ENCODE measurements around the gene BMAL1.

BMAL1 gene

GRCh38 chr11:13284776-13285588 is 7.4 kb downstream of the BMAL1 start:
- TF ChIP-seq CTCF (IDR thresholded peaks at IDR 0.05; ENCODE audit: insufficient read depth, missing control alignments): no peak
- DNase-seq (ENCODE audit: insufficient read length, low spot score): no peak
- no peak for FAIRE-seq

GRCh38 chr11:13286279-13286821 is 8.8 kb downstream of the BMAL1 start:
- TF ChIP-seq CTCF (IDR thresholded peaks at IDR 0.05; ENCODE audit: insufficient read depth, missing control alignments): no peak
- no peak for DNase-seq (ENCODE audit: insufficient read length, low spot score)
- FAIRE-seq: no peak

GRCh38 chr11:13287036-13287435 is 9.4 kb downstream of the BMAL1 start:
- TF ChIP-seq CTCF (IDR thresholded peaks at IDR 0.05; ENCODE audit: insufficient read depth, missing control alignments): no peak
- no peak for FAIRE-seq
- DNase-seq (ENCODE audit: insufficient read length, low spot score): no peak

- DNase-seq (ENCODE audit: insufficient read length, low spot score) (no peak), FAIRE-seq (no peak)
- no peak for TF ChIP-seq CTCF (IDR thresholded peaks at IDR 0.05; ENCODE audit: insufficient read depth, missing control alignments)
Observed at GRCh38 chr11:13287681-13288080, 10.1 kb downstream of the BMAL1 start.

- no peak for DNase-seq (ENCODE audit: insufficient read length, low spot score)
- no peak for TF ChIP-seq CTCF (IDR thresholded peaks at IDR 0.05; ENCODE audit: insufficient read depth, missing control alignments)
- no peak for FAIRE-seq
Observed at GRCh38 chr11:13288375-13289029, 10.9 kb downstream of the BMAL1 start.

GRCh38 chr11:13289081-13289480 is 11.5 kb downstream of the BMAL1 start:
- DNase-seq (ENCODE audit: insufficient read length, low spot score): no peak
- no peak for TF ChIP-seq CTCF (IDR thresholded peaks at IDR 0.05; ENCODE audit: insufficient read depth, missing control alignments)

More at GRCh38 chr11:13289081-13289480, 11.5 kb downstream of the BMAL1 start:
- no peak for FAIRE-seq

Measured in D721Med (cell line).